H54 (cell line): ENCODE measurements around the gene ZNF263.

Experiments
- DNase-seq: peaks from one replicate; pipeline ENCODE4 v3.0.0; 2011; ENCODE audit warnings: low spot score, mixed read lengths; ENCODE audit not compliant: insufficient read length
- FAIRE-seq: peaks from 3 replicates; lab custom pipeline; 2011; peaks lifted over from hg19 to GRCh38; lab: Jason Lieb, UNC
- POLR2A ChIP-seq: IDR thresholded peaks from 2 replicates; pipeline ENCODE4 v1.6.1; 2011; ENCODE audit warnings: low read depth, mild to moderate bottlenecking, low read length

Gene ZNF263

GRCh38 chr16:3282730-3283542 is at the start of gene ZNF263:
Gene ZNF263, plus strand, starts transcription at chr16:3283491. Its CDS starts 328 bp downstream, at chr16:3283819.
- peak; percentile 52 for TF ChIP-seq POLR2A
- DNase-seq (peak; percentile 95), FAIRE-seq (peak; percentile 60)

DNA sequence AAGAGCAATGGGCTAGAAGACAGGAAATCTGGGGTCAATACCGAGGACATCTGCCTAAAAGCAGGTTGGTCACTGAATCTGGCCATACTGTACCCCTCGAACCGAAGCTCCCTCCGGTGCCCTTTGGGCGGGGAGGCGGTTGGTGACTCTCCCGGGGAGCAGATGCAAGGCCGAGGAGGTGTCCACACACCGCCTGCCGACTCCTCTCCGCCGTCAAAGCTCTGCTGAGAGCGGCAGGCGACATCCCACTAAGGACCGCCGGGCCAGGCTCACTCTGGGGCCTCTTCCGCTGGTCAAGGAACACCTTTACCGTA is 48.8 kb upstream of the ZNF263 start:
- no peak for TF ChIP-seq POLR2A
- FAIRE-seq (no peak), DNase-seq (no peak)

- FAIRE-seq (no peak), DNase-seq (peak; percentile 90)
- peak; percentile 70 for TF ChIP-seq POLR2A
Measured at GRCh38 chr16:3234857-3235561, 48.3 kb upstream of the ZNF263 start, which contains the start of gene ZNF200. Gene ZNF200, minus strand, starts transcription at chr16:3235158. Its CDS starts 1,403 bp downstream, at chr16:3233755.

DNA sequence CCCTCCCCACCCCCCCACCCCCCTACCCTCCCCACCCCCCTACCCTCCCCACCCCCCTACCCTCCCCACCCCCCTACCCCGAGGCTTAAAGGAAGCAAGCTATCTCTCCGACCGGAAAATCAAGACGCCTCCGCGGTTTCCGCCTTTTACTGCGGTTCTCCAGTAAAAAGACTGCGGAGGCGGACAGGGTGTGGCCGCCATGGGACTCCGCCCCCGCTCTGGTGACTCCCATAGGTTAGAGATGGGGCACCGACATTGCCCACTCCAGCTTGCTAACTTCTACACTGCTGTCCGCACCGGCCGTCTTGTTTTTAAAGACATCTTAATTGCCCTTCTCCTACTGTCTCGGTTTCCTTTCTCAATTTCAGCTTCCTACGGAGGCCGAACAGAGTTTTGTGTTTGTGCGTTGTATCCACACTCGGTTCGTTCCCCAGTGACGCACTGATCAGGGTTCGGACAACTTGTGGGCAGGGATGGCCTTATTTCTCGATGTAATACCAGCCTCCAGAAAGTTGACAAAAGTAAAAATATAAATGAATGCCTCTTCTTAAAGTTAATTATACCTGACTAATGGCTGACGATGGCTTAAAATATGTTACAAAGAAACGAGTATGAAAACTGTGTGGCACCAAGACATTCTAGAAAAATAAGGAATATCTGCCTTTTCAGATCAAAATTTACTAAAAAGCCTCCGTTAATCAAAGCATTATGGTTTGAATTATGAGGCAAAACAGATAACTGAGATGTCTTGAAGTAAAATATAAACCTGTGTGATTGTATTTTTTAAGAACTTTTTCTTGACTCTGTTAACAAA is 47.2 kb upstream of the ZNF263 start:
- no peak for TF ChIP-seq POLR2A
- FAIRE-seq, result no peak
- DNase-seq, result no peak

DNA sequence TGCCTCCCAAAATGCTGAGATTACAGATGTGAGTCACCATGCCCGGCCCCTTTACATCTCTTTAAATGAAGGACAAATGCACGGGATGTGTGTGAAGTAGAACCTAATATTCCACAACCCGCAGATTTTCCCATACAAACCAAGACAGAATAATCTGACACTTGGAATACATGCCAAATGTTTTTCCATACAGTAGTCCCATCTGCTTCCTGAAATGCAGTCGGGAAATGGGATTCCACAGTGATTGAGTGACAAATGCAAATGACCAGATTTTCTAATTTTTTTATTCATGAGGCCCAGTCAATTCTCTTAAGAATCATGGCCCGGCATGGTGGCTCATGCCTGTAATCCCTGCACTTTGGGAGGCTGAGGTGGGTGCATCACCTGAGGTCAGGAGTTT is 41.5 kb upstream of the ZNF263 start:
- FAIRE-seq, result no peak

GRCh38 chr16:3242709-3243108 is 40.6 kb upstream of the ZNF263 start:
- TF ChIP-seq POLR2A, result no peak
- DNase-seq, result no peak
- no peak for FAIRE-seq

More for the DNA sequence above, 41.5 kb upstream of the ZNF263 start:
- no peak for TF ChIP-seq POLR2A
- DNase-seq, result no peak

- no peak for FAIRE-seq
- no peak for DNase-seq
- TF ChIP-seq POLR2A, result no peak
Measured at GRCh38 chr16:3243882-3244281, 39.4 kb upstream of the ZNF263 start.

GRCh38 chr16:3246002-3246401 is 37.3 kb upstream of the ZNF263 start:
- no peak for FAIRE-seq
- TF ChIP-seq POLR2A, result no peak
- no peak for DNase-seq

DNA sequence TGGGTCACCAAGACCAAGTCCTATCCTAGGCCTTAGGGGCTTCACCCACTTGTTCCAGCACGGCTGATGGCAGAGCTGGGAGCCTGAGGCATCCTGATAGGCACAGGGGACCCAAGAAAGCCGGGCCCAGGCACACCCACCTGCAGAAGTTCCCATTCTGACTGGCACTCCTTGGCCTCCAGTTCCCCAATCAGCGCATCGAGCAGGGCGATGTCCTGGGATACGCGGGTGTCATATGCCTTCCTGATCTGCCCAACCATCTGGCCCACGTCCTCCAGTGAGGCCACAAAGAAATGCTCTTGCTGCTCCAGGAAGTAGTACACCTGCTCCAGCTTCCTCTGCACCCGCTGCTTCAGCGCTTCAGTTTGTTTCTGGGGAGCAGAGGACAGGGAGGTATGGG is 36.4 kb upstream of the ZNF263 start:
- DNase-seq (no peak), FAIRE-seq (no peak)
- no peak for TF ChIP-seq POLR2A

DNA sequence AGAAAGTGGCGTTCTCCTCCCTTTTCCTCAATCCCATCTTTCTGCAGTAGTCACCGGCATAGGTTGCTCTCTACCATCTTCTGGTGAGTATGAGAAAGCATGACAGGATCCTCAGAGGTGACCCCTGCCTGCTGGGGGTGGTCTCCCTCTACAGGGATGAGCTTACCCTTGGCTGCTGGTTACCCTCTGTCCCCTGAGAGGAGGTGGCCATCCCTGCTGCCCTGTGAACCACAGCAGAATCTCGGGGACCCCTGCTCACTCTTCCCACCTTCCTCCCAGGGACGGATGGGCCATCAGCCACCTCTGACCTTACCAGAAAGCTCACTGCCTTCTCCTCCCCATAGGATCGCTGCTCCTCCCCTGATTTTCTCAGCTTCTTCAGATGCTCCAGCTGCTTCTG is 34.7 kb upstream of the ZNF263 start:
- no peak for FAIRE-seq
- TF ChIP-seq POLR2A, result no peak
- no peak for DNase-seq

- no peak for TF ChIP-seq POLR2A
- FAIRE-seq (no peak), DNase-seq (no peak)
Measured at GRCh38 chr16:3249020-3249419, 34.3 kb upstream of the ZNF263 start.

- DNase-seq, result no peak
- no peak for FAIRE-seq
- TF ChIP-seq POLR2A, result no peak
Measured at GRCh38 chr16:3249451-3249850, 33.8 kb upstream of the ZNF263 start.

GRCh38 chr16:3252967-3253366 is 30.3 kb upstream of the ZNF263 start:
- no peak for DNase-seq
- no peak for FAIRE-seq
- TF ChIP-seq POLR2A, result no peak

DNA sequence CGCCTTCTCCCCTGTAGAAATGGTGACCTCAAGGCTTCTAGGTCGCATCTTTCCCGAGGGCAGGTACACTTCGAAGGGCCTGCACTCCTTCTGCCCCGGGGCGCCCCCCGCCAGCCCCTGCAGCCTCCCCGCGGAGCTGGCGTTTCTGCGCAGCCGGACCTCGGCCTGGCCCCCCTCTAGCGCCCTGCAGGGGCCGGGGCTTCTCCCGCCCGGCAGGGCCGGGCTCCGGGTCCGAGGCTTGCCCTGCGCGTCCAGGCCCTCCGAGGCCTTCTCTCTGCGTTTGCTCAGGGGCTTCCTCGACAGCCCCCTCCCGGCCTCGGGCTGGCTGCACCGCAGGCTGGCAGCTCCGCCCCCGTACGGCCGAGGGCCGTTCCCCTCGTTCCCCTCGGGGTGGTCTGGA is 29.0 kb upstream of the ZNF263 start:
- FAIRE-seq (no peak), DNase-seq (no peak)
- no peak for TF ChIP-seq POLR2A
